Vagina (tissue), 2 donors: Measurements from ENCODE around the gene TEX35. TPM values are rescaled to one million over a fixed set of nuclear protein-coding genes. Genes with fewer than 3 reads are reported as not detected.

Experiments
- DNase-seq, 2 donors: peaks; one replicate each; pipeline ENCODE4 v3.0.0-alpha.2; 2017; ENCODE audit errors: extremely low spot score in 2 of 2
- H3K27ac ChIP-seq: fragments of 200-600 bp; sonication (generic); one replicate; pipeline ENCODE4 v1.5.1; 2019
- H3K27me3 ChIP-seq: fragments of 200-600 bp; sonication (generic); one replicate; pipeline ENCODE4 v1.5.1; 2019
- H3K36me3 ChIP-seq, 2 donors: fragments of 200-600 bp; sonication (generic); one replicate each; pipeline ENCODE4 v1.5.1; 2017 to 2019
- H3K4me1 ChIP-seq: fragments of 200-600 bp; sonication (generic); one replicate; pipeline ENCODE4 v1.5.1; 2019
- H3K4me3 ChIP-seq, 2 donors: fragments of 200-600 bp; sonication (generic); 1 replicate in 1 of 2; 2 replicates in 1 of 2; pipeline ENCODE4 v1.5.1; 2016 to 2019
- H3K9me3 ChIP-seq: fragments of 200-600 bp; sonication (generic); one replicate; pipeline ENCODE4 v1.5.1; 2019
- POLR2A ChIP-seq, 2 donors: fragments of 450-650 bp; IDR thresholded peaks; one replicate each; pipeline ENCODE4 v1.6.1; 2017; ENCODE audit warnings: antibody characterized with exemption in 2 of 2, mild to moderate bottlenecking in 2 of 2, moderate library complexity in 2 of 2
- POLR2AphosphoS5 ChIP-seq, 2 donors: sonication (generic); formaldehyde crosslinking; IDR thresholded peaks; one replicate each; pipeline ENCODE4 v1.9.0; 2017; ENCODE audit warnings: antibody characterized with exemption in 2 of 2, mild to moderate bottlenecking in 2 of 2, low read depth in 1 of 2; ENCODE audit not compliant: insufficient read depth in 1 of 2
- intact Hi-C: fragments of 100-400 bp; cut with DNase I; formaldehyde crosslinking; loops from one replicate; pipeline ENCODE4 v1.15.1; 2023
- total RNA-seq: library from RNA; depleted of rRNA; stranded (reverse); fragments of >200 nt; gene quantifications from one replicate; pipeline ENCODE4 v1.2.3, GENCODE V29; 2016
- TF ChIP-seq, protein P1 (sequence below), 3 experiments: fragments of 450-650 bp in 2 of 3; fragments of 200-600 bp in 1 of 3; sonication (generic) in 1 of 3; IDR thresholded peaks; one replicate each; pipeline ENCODE4 v1.5.1; 2017 to 2019; ENCODE audit warnings: antibody characterized with exemption in 3 of 3, mild to moderate bottlenecking in 2 of 3, moderate library complexity in 2 of 3

Gene TEX35
- total RNA-seq, 1 donor from 2014 or later: not detected

- H3K36me3 ChIP-seq: no peaks in the 10 kb centered on the region
Measured at GRCh38 chr1:178492341-178492740, 20.6 kb upstream of the TEX35 start.

DNA sequence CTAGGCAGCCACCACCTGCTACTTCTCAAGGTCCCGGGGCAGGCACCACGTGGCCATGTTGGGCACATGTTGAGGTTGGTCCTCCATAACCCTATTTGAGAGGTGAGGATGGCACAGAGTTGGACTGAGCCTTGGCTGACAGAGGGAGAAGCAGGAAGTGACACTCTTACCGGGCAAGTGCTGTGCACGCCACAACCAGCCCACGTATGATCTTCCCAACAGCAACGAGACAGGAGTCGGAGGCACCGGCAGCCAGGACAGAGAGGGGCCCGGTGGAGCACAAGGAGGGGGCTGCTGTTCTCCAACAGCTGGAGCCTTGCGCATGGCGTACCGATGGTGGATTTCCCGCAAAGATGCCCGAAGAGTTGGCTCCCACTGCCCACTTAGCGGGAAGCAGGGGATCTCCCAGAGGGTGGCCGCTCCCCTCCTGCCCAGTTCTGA lies 19.6 kb upstream of the TEX35 start:
- no peaks in the 10 kb centered on the region for H3K36me3 ChIP-seq

More at GRCh38 chr1:178492341-178492740, 20.6 kb upstream of the TEX35 start:
- no peaks in the 10 kb centered on the region for H3K27me3 ChIP-seq
- intact Hi-C loops: no loop called here
- no peak overlapping the region for H3K27ac ChIP-seq
- no peak overlapping the region for H3K4me3 ChIP-seq
- TF ChIP-seq POLR2AphosphoS5 (IDR thresholded peaks at IDR 0.05; ENCODE audit: insufficient read depth in 1 of 2, low read depth in 1 of 2) (no peak), POLR2A (IDR thresholded peaks at IDR 0.05) (no peak)
- TF ChIP-seq, protein P1, sequence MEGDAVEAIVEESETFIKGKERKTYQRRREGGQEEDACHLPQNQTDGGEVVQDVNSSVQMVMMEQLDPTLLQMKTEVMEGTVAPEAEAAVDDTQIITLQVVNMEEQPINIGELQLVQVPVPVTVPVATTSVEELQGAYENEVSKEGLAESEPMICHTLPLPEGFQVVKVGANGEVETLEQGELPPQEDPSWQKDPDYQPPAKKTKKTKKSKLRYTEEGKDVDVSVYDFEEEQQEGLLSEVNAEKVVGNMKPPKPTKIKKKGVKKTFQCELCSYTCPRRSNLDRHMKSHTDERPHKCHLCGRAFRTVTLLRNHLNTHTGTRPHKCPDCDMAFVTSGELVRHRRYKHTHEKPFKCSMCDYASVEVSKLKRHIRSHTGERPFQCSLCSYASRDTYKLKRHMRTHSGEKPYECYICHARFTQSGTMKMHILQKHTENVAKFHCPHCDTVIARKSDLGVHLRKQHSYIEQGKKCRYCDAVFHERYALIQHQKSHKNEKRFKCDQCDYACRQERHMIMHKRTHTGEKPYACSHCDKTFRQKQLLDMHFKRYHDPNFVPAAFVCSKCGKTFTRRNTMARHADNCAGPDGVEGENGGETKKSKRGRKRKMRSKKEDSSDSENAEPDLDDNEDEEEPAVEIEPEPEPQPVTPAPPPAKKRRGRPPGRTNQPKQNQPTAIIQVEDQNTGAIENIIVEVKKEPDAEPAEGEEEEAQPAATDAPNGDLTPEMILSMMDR (IDR thresholded peaks at IDR 0.05): no peak
- peak in 1 of 2 donors; percentile 67 for DNase-seq
- no peaks in the 10 kb centered on the region for H3K9me3 ChIP-seq
- peaks cover 1% of the 10 kb centered on the region for H3K4me1 ChIP-seq

DNA sequence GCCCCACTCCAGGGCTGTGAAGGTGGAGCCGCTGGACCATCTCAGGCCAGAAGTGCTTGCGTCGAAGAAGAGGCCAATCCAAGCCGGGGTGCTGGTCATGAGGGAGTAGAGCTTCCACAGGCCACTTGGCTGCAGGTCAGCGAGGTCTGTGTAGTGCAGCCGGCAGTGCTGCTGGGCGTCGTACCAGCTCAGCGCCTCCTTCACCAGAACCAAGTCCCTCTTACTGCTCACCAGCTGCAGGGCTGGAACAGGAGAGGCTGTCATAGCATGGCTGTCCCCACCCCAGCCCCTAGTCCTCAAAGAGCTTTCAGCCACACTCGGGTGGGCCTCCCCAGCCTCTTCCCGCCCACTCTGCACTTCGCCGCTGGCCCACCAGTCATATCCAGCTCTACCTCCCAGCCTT lies 18.3 kb upstream of the TEX35 start:
- no peaks in the 10 kb centered on the region for H3K4me1 ChIP-seq
- no peaks in the 10 kb centered on the region for H3K36me3 ChIP-seq
- TF ChIP-seq POLR2AphosphoS5 (IDR thresholded peaks at IDR 0.05; ENCODE audit: insufficient read depth in 1 of 2, low read depth in 1 of 2) (no peak), POLR2A (IDR thresholded peaks at IDR 0.05) (no peak)
- TF ChIP-seq, protein P1 (IDR thresholded peaks at IDR 0.05): no peak
- H3K27ac ChIP-seq: no peak overlapping the region
- intact Hi-C loops: no loop called here
- H3K4me3 ChIP-seq: no peak overlapping the region
- H3K9me3 ChIP-seq: no peaks in the 10 kb centered on the region
- H3K27me3 ChIP-seq: no peaks in the 10 kb centered on the region
- no peak for DNase-seq

More for the DNA sequence above, 19.6 kb upstream of the TEX35 start:
- TF ChIP-seq POLR2AphosphoS5 (IDR thresholded peaks at IDR 0.05; ENCODE audit: insufficient read depth in 1 of 2, low read depth in 1 of 2) (no peak), POLR2A (IDR thresholded peaks at IDR 0.05) (no peak)
- TF ChIP-seq, protein P1 (IDR thresholded peaks at IDR 0.05): no peak
- Histone ChIP-seq H3K4me1 (no peaks in the 10 kb centered on the region), H3K9me3 (no peaks in the 10 kb centered on the region), H3K27me3 (no peaks in the 10 kb centered on the region), H3K4me3 (no peak overlapping the region), H3K27ac (no peak overlapping the region)
- intact Hi-C loops: no loop called here
- peak in 1 of 2 donors; percentile 77 for DNase-seq

GRCh38 chr1:178495158-178495557 lies 17.8 kb upstream of the TEX35 start:
- DNase-seq: peak in 1 of 2 donors; percentile 42
- H3K4me1 ChIP-seq: no peaks in the 10 kb centered on the region
- TF ChIP-seq POLR2A (IDR thresholded peaks at IDR 0.05): no peak
- no peak for TF ChIP-seq POLR2AphosphoS5 (IDR thresholded peaks at IDR 0.05; ENCODE audit: insufficient read depth in 1 of 2, low read depth in 1 of 2)
- TF ChIP-seq, protein P1 (IDR thresholded peaks at IDR 0.05): no peak
- no peaks in the 10 kb centered on the region for H3K9me3 ChIP-seq
- intact Hi-C loops: no loop called here
- no peak overlapping the region for H3K4me3 ChIP-seq
- H3K36me3 ChIP-seq: no peaks in the 10 kb centered on the region
- H3K27ac ChIP-seq: no peak overlapping the region
- no peaks in the 10 kb centered on the region for H3K27me3 ChIP-seq

DNA sequence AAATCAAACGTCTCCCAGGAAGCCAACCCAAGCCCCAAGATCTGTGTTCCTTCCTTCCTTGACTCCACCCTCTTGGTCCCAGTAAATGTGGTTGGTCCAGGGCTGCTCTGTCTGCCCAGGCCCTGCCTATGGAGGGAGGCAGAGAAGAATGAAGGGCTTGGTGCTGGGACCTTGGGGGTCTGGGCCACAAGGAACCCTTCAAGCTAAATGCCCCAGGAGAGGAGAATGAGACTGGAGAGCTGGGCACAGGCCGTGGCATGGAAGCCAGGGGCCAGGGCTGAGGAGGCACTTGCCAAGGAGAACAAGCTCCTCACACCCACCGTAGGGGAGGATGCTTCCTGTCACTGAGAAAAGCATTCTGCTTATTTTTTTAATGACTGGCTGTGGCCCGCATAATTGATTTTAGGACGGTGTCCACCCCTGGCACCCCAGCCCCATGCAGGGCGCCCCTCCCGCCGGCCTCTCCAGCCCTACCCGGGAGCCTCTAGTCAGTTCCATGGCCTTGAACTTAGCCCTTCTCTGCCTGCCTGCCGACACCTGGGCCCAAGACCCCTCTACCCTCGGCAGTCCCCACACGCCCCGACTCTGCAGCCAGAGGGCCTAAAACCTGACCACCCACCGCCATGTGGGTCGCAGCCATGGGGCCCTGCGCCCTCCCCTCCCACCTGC lies 17.0 kb upstream of the TEX35 start:
- intact Hi-C loops: no loop called here
- H3K4me3 ChIP-seq: no peak overlapping the region
- no peak for TF ChIP-seq POLR2A (IDR thresholded peaks at IDR 0.05)
- no peak for TF ChIP-seq POLR2AphosphoS5 (IDR thresholded peaks at IDR 0.05; ENCODE audit: insufficient read depth in 1 of 2, low read depth in 1 of 2)
- TF ChIP-seq, protein P1 (IDR thresholded peaks at IDR 0.05): no peak
- H3K9me3 ChIP-seq: no peaks in the 10 kb centered on the region
- H3K36me3 ChIP-seq: no peaks in the 10 kb centered on the region
- DNase-seq: peak in 1 of 2 donors; percentile 64
- H3K27me3 ChIP-seq: no peaks in the 10 kb centered on the region
- no peaks in the 10 kb centered on the region for H3K4me1 ChIP-seq
- no peak overlapping the region for H3K27ac ChIP-seq
